Activated CD8-positive, alpha-beta memory T cell treated with anti-CD3 and anti-CD28 coated beads for 4 hours (primary cell): ENCODE measurements around the gene TSHR.
A peak's percentile ranks its signal among the peaks of the same experiment; 100 is the strongest.

ENCODE experiments used
- DNase-seq, 2 donors: peaks; one replicate each; pipeline ENCODE4 v3.0.0-alpha.2; 2020; ENCODE audit warnings: low read depth in 2 of 2

Gene TSHR

GRCh38 chr14:81137316-81137715 lies 181.9 kb downstream of the TSHR start:
- no peak for DNase-seq

GRCh38 chr14:81138429-81138828 lies 183.0 kb downstream of the TSHR start:
- no peak for DNase-seq

GRCh38 chr14:81141426-81141825 lies 186.0 kb downstream of the TSHR start:
- DNase-seq: no peak

GRCh38 chr14:81143793-81144192 lies 188.4 kb downstream of the TSHR start:
- no peak for DNase-seq

GRCh38 chr14:81144824-81145603 lies 189.6 kb downstream of the TSHR start:
- no peak for DNase-seq

GRCh38 chr14:81147140-81147897 lies 191.9 kb downstream of the TSHR start:
- no peak for DNase-seq

- no peak for DNase-seq
These were observed 193.2 kb downstream of the TSHR start for GRCh38 chr14:81148635-81149034.

- no peak for DNase-seq
These were observed 197.8 kb downstream of the TSHR start for GRCh38 chr14:81153187-81153586.

- DNase-seq: no peak
These were observed 202.0 kb downstream of the TSHR start for GRCh38 chr14:81157431-81157830.

GRCh38 chr14:81161088-81161487 lies 205.7 kb downstream of the TSHR start:
- no peak for DNase-seq

- no peak for DNase-seq
These were observed 206.3 kb downstream of the TSHR start for GRCh38 chr14:81161749-81162148.

- no peak for DNase-seq
These were observed 207.5 kb downstream of the TSHR start for GRCh38 chr14:81162941-81163340.

- peak in 1 of 2 donors; percentile 4 for DNase-seq
These were observed 208.8 kb downstream of the TSHR start for GRCh38 chr14:81164167-81164774.

GRCh38 chr14:81165188-81165587 lies 209.8 kb downstream of the TSHR start:
- no peak for DNase-seq

GRCh38 chr14:81166121-81166520 lies 210.7 kb downstream of the TSHR start:
- no peak for DNase-seq

- no peak for DNase-seq
These were observed 213.8 kb downstream of the TSHR start for GRCh38 chr14:81169267-81169666.

GRCh38 chr14:81169711-81170103 lies 214.3 kb downstream of the TSHR start:
- no peak for DNase-seq

- DNase-seq: peak; percentile 65 to 80
These were observed 214.8 kb downstream of the TSHR start for GRCh38 chr14:81170104-81170828.

- no peak for DNase-seq
These were observed 215.4 kb downstream of the TSHR start for GRCh38 chr14:81170829-81171195.

GRCh38 chr14:81172353-81172752 lies 216.9 kb downstream of the TSHR start:
- DNase-seq: no peak

- no peak for DNase-seq
These were observed 217.5 kb downstream of the TSHR start for GRCh38 chr14:81172881-81173280.

- DNase-seq: no peak
These were observed 220.8 kb downstream of the TSHR start for GRCh38 chr14:81176241-81176640.
